Activated B cell treated with CpG ODN at 0.5 μM for 24 hours (primary cell): ENCODE data around the gene VEPH1. TPM values are rescaled to one million over a fixed set of nuclear protein-coding genes. Genes with fewer than 3 reads are reported as not detected.

Experiments used
- ATAC-seq: fragments of 200-7000 bp; cut with Tn5 transposase; one replicate; pipeline ENCODE4 v1.10.0; 2021; ENCODE audit warnings: low read depth, mild to moderate bottlenecking, moderate library complexity
- CTCF ChIA-PET: fragments of 350-600 bp; sonication (Branson Sonifier 250); formaldehyde crosslinking; loops from one replicate; lab custom pipeline; 2021; ENCODE audit warnings: antibody characterized with exemption; lab: Charles Lee
- POLR2A ChIA-PET: fragments of 350-600 bp; sonication (Branson Sonifier 250); formaldehyde crosslinking; loops from one replicate; lab custom pipeline; 2021; ENCODE audit warnings: antibody characterized with exemption; lab: Charles Lee
- DNase-seq: peaks from one replicate; pipeline ENCODE4 v3.0.0; 2022
- H3K27ac Mint-ChIP-seq: one replicate; pipeline ENCODE4 v1.8.0; 2020; ENCODE audit warnings: mixed read lengths
- H3K27me3 Mint-ChIP-seq: one replicate; pipeline ENCODE4 v1.8.0; 2021; ENCODE audit warnings: mixed read lengths
- H3K36me3 Mint-ChIP-seq: one replicate; pipeline ENCODE4 v1.8.0; 2021; ENCODE audit warnings: low read depth, mixed read lengths
- H3K4me1 Mint-ChIP-seq: one replicate; pipeline ENCODE4 v1.8.0; 2021; ENCODE audit warnings: mixed read lengths
- H3K4me3 Mint-ChIP-seq: one replicate; pipeline ENCODE4 v1.8.0; 2020; ENCODE audit warnings: mild to moderate bottlenecking, mixed read lengths
- H3K9me3 Mint-ChIP-seq: one replicate; pipeline ENCODE4 v1.8.0; 2020; ENCODE audit warnings: mixed read lengths
- intact Hi-C: fragments of 100-400 bp; cut with micrococcal nuclease; formaldehyde crosslinking; loops from one replicate; pipeline ENCODE4 v1.15.1; 2024
- total RNA-seq: library from RNA; stranded (reverse); gene quantifications from 2 replicates; pipeline ENCODE4 v1.2.3, GENCODE V29; 2022
- TF ChIP-seq, protein P1 (sequence below): fragments of 200-600 bp; IDR thresholded peaks from one replicate; pipeline ENCODE4 v1.8.0; 2022; ENCODE audit warnings: antibody characterized with exemption, mild to moderate bottlenecking

Gene VEPH1
- total RNA-seq, 1 donor from 2014 or later, result not detected

DNA sequence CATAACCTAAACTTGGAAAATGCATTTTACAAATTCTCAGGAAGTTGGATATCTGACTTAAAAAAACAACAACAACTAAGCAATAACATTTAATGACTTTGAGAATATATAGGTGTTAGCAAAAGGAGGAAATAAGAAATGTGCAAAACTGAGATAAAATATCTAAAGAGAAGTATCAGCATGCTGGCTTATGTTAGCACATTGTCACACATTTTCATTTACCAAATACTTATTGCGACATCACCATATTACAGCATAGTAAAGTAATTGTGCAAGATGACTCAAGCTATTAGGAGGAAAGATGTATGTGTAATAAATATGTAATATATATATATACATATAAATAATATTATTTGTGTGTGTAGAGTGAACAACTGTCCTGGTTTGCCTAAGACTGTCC, 57.4 kb downstream of the VEPH1 start:
- ATAC-seq (no peak), DNase-seq (no peak)
- peaks cover 2% of the 10 kb centered on the region for H3K27me3 Mint-ChIP-seq
- ChIA-PET POLR2A (no interaction called here), CTCF (no interaction called here)
- no peaks in the 10 kb centered on the region for H3K36me3 Mint-ChIP-seq
- no peak overlapping the region for H3K27ac Mint-ChIP-seq
- no peaks in the 10 kb centered on the region for H3K9me3 Mint-ChIP-seq
- no peaks in the 10 kb centered on the region for H3K4me1 Mint-ChIP-seq
- TF ChIP-seq, protein P1, sequence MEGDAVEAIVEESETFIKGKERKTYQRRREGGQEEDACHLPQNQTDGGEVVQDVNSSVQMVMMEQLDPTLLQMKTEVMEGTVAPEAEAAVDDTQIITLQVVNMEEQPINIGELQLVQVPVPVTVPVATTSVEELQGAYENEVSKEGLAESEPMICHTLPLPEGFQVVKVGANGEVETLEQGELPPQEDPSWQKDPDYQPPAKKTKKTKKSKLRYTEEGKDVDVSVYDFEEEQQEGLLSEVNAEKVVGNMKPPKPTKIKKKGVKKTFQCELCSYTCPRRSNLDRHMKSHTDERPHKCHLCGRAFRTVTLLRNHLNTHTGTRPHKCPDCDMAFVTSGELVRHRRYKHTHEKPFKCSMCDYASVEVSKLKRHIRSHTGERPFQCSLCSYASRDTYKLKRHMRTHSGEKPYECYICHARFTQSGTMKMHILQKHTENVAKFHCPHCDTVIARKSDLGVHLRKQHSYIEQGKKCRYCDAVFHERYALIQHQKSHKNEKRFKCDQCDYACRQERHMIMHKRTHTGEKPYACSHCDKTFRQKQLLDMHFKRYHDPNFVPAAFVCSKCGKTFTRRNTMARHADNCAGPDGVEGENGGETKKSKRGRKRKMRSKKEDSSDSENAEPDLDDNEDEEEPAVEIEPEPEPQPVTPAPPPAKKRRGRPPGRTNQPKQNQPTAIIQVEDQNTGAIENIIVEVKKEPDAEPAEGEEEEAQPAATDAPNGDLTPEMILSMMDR, result no peak
- intact Hi-C loops, result no loop called here
- H3K4me3 Mint-ChIP-seq, result no peak overlapping the region

DNA sequence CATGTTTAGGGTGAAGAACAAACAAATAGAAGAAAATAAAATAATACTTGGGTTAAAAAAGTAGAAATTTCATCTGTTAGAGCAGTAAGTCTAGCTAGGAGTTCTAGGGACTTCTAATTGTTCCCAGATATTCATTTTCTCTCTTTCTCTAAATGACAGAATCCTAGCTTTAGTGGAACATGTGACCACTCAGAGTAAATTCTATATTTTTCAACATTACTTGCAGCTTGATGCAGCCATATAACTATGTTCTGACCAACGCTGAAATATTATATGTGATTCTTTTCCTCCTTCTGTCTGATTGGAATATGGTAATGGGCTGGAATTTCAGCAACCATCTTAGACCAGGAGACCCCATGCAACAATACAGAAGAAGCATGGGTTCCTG, 58.4 kb downstream of the VEPH1 start:
- TF ChIP-seq, protein P1, result no peak
- intact Hi-C loops, result no loop called here
- DNase-seq (no peak), ATAC-seq (no peak)
- Mint-ChIP-seq H3K27me3 (peaks cover 4% of the 10 kb centered on the region), H3K9me3 (no peaks in the 10 kb centered on the region), H3K4me3 (no peak overlapping the region), H3K36me3 (no peaks in the 10 kb centered on the region), H3K4me1 (no peaks in the 10 kb centered on the region), H3K27ac (no peak overlapping the region)
- ChIA-PET POLR2A (no interaction called here), CTCF (no interaction called here)

DNA sequence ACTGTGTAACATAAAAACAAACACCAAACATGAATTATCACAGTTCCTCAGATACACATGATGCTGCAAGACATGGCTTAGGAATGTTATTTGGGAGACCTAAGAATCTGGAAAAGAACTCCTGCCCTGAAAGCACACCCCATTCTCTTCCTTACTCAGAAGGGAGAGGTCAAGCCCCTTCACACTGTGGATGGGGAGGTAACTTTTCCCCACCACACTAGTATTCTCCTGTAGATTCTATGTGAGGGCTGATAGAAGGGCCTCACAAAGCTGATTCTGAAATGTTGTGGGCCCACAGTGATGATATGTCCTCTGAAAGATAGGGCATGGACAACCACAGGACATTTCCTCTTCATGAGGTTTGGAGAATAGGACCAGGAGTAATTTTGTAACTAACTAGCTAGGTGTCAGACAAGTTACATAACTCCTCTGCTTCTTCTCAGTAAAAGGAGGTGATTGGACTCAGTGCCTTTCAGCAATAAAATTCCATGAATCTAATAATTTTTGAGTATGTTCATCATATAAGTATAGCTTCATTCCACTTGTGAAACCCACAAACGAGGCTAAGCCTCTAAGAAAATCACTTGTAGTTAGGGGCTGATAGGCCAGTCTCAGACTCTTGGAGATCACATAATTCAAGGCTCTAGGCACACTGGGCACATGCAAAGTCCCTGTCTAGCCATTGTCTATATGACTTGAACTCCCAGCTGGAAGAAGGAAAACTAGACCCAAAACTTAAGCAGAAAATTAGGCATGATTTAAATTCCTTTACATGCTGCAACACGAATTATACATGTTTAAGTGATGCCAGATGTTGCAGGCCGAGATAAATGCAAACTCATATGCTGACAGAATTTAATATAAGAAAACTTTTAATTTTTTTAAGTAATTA, 59.1 kb downstream of the VEPH1 start:
- TF ChIP-seq, protein P1, result no peak
- ATAC-seq, result no peak
- Mint-ChIP-seq H3K27me3 (peaks cover 6% of the 10 kb centered on the region), H3K4me3 (no peak overlapping the region), H3K36me3 (no peaks in the 10 kb centered on the region), H3K9me3 (no peaks in the 10 kb centered on the region), H3K27ac (no peak overlapping the region), H3K4me1 (no peaks in the 10 kb centered on the region)
- DNase-seq, result no peak
- POLR2A ChIA-PET, result no interaction called here
- CTCF ChIA-PET, result no interaction called here
- intact Hi-C loops, result no loop called here

DNA sequence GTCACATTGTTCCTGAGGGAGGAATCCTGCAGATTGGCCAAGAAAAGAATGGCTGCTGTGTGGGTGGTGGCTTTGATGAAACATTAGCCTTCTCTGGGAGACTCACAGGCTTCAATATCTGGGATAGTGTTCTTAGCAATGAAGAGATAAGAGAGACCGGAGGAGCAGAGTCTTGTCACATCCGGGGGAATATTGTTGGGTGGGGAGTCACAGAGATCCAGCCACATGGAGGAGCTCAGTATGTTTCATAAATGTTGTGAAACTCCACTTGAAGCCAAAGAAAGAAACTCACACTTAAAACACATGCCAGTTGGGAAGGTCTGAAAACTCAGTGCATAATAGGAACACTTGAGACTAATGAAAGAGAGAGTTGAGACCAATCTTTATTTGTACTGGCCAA, 60.5 kb downstream of the VEPH1 start:
- Mint-ChIP-seq H3K4me1 (no peaks in the 10 kb centered on the region), H3K27me3 (peaks cover 19% of the 10 kb centered on the region), H3K27ac (no peak overlapping the region), H3K9me3 (no peaks in the 10 kb centered on the region), H3K36me3 (no peaks in the 10 kb centered on the region), H3K4me3 (no peak overlapping the region)
- CTCF ChIA-PET, result no interaction called here
- DNase-seq (no peak), ATAC-seq (no peak)
- POLR2A ChIA-PET, result no interaction called here
- intact Hi-C loops, result no loop called here
- TF ChIP-seq, protein P1, result no peak

DNA sequence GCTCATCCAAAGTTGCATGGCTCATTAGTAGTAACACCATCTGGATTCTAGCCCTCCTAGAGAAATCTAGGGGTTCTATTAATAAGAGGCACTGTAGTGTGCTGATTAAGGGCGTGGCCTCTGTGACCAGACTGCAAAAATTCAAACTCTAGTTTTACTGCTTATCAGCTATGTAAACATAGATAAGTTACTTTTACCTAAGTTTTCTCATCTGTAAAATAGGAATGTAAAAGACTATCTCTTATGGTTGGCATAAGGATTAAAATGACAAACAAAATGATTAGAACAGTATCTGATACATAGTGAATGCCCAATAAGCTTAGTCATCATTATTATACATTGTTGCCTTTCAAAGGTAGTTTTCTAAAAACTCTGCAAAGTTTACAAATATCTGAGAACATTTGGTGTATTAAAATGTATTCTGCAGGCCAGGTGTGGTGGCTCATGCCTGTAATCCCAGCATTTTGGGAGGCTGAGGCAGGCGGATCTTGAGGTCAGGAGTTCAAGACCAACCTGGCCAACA, 62.1 kb downstream of the VEPH1 start:
- intact Hi-C loops, result no loop called here
- no peak for DNase-seq
- H3K36me3 Mint-ChIP-seq, result no peaks in the 10 kb centered on the region
- peaks cover 31% of the 10 kb centered on the region for H3K27me3 Mint-ChIP-seq
- no peak overlapping the region for H3K4me3 Mint-ChIP-seq
- ChIA-PET POLR2A (no interaction called here), CTCF (no interaction called here)
- no peak for ATAC-seq
- H3K4me1 Mint-ChIP-seq, result peaks cover 3% of the 10 kb centered on the region
- H3K9me3 Mint-ChIP-seq, result no peaks in the 10 kb centered on the region
- TF ChIP-seq, protein P1, result no peak
- no peak overlapping the region for H3K27ac Mint-ChIP-seq
